ENCODE data around the gene GRIN2D.

- TF ChIP-seq, protein P1, sequence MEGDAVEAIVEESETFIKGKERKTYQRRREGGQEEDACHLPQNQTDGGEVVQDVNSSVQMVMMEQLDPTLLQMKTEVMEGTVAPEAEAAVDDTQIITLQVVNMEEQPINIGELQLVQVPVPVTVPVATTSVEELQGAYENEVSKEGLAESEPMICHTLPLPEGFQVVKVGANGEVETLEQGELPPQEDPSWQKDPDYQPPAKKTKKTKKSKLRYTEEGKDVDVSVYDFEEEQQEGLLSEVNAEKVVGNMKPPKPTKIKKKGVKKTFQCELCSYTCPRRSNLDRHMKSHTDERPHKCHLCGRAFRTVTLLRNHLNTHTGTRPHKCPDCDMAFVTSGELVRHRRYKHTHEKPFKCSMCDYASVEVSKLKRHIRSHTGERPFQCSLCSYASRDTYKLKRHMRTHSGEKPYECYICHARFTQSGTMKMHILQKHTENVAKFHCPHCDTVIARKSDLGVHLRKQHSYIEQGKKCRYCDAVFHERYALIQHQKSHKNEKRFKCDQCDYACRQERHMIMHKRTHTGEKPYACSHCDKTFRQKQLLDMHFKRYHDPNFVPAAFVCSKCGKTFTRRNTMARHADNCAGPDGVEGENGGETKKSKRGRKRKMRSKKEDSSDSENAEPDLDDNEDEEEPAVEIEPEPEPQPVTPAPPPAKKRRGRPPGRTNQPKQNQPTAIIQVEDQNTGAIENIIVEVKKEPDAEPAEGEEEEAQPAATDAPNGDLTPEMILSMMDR (IDR thresholded peaks at IDR 0.05): no peak
- TF ChIP-seq POLR2A (IDR thresholded peaks at IDR 0.05): no peak
Observed at GRCh38 chr19:48370955-48371354, 22.5 kb upstream of the GRIN2D start.
